Liver (tissue), 3 donors: ENCODE measurements around the gene SAPCD2.

Source experiments
- EGR1 ChIP-seq, 2 donors: IDR thresholded peaks; 2 replicates each; pipeline ENCODE4 v1.6.1; 2016 to 2018; ENCODE audit warnings: antibody characterized with exemption in 2 of 2, low read depth in 2 of 2
- GABPA ChIP-seq, 2 donors: IDR thresholded peaks in 1 of 2; conservative IDR thresholded peaks in 1 of 2; 2 replicates each; pipeline ENCODE4 v1.6.1; 2016; ENCODE audit warnings: antibody characterized with exemption in 2 of 2, mild to moderate bottlenecking in 1 of 2, moderate library complexity in 1 of 2
- JUND ChIP-seq, 2 donors: IDR thresholded peaks; 2 replicates each; pipeline ENCODE4 v1.6.1; 2016; ENCODE audit warnings: antibody characterized with exemption in 2 of 2
- RAD21 ChIP-seq, 2 donors: IDR thresholded peaks; 2 replicates each; pipeline ENCODE4 v1.6.1; 2016; ENCODE audit warnings: antibody characterized with exemption in 2 of 2, mild to moderate bottlenecking in 2 of 2
- RXRA ChIP-seq, 2 donors: IDR thresholded peaks; 2 replicates each; pipeline ENCODE4 v1.6.1; 2017 to 2018; ENCODE audit warnings: antibody characterized with exemption in 2 of 2, mild to moderate bottlenecking in 1 of 2
- SP1 ChIP-seq: IDR thresholded peaks from 2 replicates; pipeline ENCODE4 v1.6.1; 2018; ENCODE audit warnings: antibody characterized with exemption, mild to moderate bottlenecking
- TAF1 ChIP-seq: conservative IDR thresholded peaks from 2 replicates; pipeline ENCODE4 v1.6.1; 2016; ENCODE audit warnings: antibody characterized with exemption, mild to moderate bottlenecking
- YY1 ChIP-seq: IDR thresholded peaks from 2 replicates; pipeline ENCODE4 v1.6.1; 2016; ENCODE audit warnings: antibody characterized with exemption, mild to moderate bottlenecking
- TF ChIP-seq, protein P1 (sequence below): fragments of 150-350 bp; IDR thresholded peaks from 2 replicates; pipeline ENCODE4 v1.5.1; 2017; ENCODE audit warnings: improper control_type of control experiment, low read depth, low read length; ENCODE audit not compliant: missing input control
- TF ChIP-seq, protein P2 (sequence below): IDR thresholded peaks from 2 replicates; pipeline ENCODE4 v1.6.1; 2016; ENCODE audit warnings: antibody characterized with exemption
- TF ChIP-seq, protein P3 (sequence below): IDR thresholded peaks from 2 replicates; pipeline ENCODE4 v1.6.1; 2016; ENCODE audit warnings: antibody characterized with exemption, mild to moderate bottlenecking
- TF ChIP-seq, protein P4 (sequence below): IDR thresholded peaks from 2 replicates; pipeline ENCODE4 v1.6.1; 2016; ENCODE audit warnings: antibody characterized with exemption
- TF ChIP-seq, protein P5 (sequence below): IDR thresholded peaks from 2 replicates; pipeline ENCODE4 v1.6.1; 2016; ENCODE audit warnings: antibody characterized with exemption
- donor health status: healthy.
- donor health status: healthy.

DNA sequence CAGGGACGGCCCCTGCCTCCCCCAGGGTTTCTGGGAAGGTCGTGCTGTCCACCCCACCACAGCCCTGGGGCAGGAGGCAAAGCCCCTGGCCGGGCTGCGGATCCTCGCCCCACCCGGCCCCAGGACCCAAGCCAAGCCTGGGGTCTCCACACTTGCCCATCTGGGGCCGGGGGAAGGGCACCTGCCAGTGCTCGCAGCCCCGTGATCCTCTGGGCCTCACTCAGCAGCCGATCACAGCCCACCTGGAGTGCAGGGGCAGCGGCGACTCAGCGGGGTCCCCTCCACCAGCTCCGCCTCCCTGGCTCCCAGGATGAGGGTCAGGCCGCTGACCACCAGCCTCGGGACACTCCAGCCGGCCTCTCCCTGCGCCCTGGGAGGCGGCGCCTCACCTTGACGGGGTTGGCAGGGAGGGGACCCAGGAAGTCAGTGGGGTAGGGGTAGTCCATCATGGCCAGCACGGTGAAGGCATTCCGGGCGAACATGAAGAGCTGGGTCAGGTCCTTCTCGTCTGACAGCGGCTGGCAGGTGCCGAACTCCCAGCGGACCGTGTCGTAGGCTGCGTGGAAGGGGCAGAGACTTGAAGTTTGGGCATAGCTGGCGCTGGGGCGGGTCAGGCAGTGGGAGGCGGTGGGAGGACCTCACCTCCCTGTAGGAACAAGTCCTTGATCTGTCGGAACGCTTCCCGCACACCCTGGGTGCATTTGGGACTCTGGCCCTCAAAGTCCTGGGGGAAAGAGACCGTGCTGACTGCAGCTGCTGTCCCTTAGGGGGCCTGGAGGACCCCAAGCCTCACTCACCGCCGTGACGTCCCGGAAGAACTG, 42.4 kb upstream of the SAPCD2 start:
- TF ChIP-seq, protein P1, sequence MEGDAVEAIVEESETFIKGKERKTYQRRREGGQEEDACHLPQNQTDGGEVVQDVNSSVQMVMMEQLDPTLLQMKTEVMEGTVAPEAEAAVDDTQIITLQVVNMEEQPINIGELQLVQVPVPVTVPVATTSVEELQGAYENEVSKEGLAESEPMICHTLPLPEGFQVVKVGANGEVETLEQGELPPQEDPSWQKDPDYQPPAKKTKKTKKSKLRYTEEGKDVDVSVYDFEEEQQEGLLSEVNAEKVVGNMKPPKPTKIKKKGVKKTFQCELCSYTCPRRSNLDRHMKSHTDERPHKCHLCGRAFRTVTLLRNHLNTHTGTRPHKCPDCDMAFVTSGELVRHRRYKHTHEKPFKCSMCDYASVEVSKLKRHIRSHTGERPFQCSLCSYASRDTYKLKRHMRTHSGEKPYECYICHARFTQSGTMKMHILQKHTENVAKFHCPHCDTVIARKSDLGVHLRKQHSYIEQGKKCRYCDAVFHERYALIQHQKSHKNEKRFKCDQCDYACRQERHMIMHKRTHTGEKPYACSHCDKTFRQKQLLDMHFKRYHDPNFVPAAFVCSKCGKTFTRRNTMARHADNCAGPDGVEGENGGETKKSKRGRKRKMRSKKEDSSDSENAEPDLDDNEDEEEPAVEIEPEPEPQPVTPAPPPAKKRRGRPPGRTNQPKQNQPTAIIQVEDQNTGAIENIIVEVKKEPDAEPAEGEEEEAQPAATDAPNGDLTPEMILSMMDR, result no peak
- TF ChIP-seq SP1 (no peak), TAF1 (no peak), EGR1 (IDR thresholded peaks at IDR 0.05; ENCODE audit: low read depth in 2 of 2) (no peak), RXRA (IDR thresholded peaks at IDR 0.05) (no peak), RAD21 (IDR thresholded peaks at IDR 0.05) (no peak), JUND (IDR thresholded peaks at IDR 0.05) (no peak), GABPA (IDR thresholded peaks at IDR 0.05 in 1 of 2, conservative IDR thresholded peaks at IDR 0.05 in 1 of 2) (no peak), YY1 (no peak)
- TF ChIP-seq, protein P2, sequence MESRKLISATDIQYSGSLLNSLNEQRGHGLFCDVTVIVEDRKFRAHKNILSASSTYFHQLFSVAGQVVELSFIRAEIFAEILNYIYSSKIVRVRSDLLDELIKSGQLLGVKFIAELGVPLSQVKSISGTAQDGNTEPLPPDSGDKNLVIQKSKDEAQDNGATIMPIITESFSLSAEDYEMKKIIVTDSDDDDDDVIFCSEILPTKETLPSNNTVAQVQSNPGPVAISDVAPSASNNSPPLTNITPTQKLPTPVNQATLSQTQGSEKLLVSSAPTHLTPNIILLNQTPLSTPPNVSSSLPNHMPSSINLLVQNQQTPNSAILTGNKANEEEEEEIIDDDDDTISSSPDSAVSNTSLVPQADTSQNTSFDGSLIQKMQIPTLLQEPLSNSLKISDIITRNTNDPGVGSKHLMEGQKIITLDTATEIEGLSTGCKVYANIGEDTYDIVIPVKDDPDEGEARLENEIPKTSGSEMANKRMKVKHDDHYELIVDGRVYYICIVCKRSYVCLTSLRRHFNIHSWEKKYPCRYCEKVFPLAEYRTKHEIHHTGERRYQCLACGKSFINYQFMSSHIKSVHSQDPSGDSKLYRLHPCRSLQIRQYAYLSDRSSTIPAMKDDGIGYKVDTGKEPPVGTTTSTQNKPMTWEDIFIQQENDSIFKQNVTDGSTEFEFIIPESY, result no peak
- TF ChIP-seq, protein P3, sequence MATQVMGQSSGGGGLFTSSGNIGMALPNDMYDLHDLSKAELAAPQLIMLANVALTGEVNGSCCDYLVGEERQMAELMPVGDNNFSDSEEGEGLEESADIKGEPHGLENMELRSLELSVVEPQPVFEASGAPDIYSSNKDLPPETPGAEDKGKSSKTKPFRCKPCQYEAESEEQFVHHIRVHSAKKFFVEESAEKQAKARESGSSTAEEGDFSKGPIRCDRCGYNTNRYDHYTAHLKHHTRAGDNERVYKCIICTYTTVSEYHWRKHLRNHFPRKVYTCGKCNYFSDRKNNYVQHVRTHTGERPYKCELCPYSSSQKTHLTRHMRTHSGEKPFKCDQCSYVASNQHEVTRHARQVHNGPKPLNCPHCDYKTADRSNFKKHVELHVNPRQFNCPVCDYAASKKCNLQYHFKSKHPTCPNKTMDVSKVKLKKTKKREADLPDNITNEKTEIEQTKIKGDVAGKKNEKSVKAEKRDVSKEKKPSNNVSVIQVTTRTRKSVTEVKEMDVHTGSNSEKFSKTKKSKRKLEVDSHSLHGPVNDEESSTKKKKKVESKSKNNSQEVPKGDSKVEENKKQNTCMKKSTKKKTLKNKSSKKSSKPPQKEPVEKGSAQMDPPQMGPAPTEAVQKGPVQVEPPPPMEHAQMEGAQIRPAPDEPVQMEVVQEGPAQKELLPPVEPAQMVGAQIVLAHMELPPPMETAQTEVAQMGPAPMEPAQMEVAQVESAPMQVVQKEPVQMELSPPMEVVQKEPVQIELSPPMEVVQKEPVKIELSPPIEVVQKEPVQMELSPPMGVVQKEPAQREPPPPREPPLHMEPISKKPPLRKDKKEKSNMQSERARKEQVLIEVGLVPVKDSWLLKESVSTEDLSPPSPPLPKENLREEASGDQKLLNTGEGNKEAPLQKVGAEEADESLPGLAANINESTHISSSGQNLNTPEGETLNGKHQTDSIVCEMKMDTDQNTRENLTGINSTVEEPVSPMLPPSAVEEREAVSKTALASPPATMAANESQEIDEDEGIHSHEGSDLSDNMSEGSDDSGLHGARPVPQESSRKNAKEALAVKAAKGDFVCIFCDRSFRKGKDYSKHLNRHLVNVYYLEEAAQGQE, result no peak
- TF ChIP-seq, protein P4, sequence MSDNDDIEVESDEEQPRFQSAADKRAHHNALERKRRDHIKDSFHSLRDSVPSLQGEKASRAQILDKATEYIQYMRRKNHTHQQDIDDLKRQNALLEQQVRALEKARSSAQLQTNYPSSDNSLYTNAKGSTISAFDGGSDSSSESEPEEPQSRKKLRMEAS, result no peak
- TF ChIP-seq, protein P5, sequence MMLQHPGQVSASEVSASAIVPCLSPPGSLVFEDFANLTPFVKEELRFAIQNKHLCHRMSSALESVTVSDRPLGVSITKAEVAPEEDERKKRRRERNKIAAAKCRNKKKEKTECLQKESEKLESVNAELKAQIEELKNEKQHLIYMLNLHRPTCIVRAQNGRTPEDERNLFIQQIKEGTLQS, result no peak
